Measurements from ENCODE around the gene GIGYF2. TPM values are rescaled to one million over a fixed set of nuclear protein-coding genes. Genes with fewer than 3 reads are reported as not detected.
A peak's percentile ranks its signal among the peaks of the same experiment; 100 is the strongest.

Gene GIGYF2
- total RNA-seq, 1 donor from 2014 or later: 59.9 TPM

GRCh38 chr2:232667989-232668583, 29.0 kb upstream of the GIGYF2 start:
- no peak for DNase-seq
- intact Hi-C loops (cut with micrococcal nuclease): loop anchor here (5.0 kb wide), 1 partner anchor 56 kb away; no protein-coding TSS in a partner anchor

DNA sequence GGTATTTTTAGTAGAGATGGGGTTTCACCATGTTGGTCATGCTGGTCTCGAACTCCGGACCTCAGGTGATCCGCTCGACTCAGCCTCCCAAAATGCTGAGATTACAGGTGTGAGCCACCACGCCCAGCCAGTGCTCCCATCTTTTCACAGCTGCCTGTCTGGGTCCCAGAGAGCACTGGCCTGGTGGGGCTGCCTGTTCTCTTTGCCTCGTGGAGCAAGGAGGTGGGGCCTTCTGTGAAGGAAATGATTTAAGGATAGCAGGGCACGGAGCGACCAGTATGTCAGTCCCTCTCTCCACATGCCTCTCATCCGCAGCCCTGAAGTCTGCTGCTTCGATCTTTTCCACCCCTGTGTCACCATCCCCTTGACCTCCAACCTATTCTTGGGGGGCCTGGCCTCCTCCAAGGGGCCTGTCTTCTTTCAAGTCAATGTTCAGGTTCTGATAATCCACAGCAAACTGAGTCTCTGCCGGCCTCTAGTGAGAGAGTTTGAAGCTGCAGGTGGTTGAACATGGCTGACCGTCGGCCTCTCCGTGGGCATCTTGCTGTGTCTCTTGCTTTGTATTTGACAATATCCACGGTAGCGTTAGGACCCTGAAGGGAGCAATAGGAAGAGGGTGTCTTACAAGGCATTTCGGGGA, 28.2 kb upstream of the GIGYF2 start:
- no peaks in the 10 kb centered on the region for H3K27me3 ChIP-seq (ENCODE audit: low read depth)
- peak overlapping the region; percentile 30 for H3K27ac ChIP-seq (replicated peaks)
- TF ChIP-seq, protein P1, sequence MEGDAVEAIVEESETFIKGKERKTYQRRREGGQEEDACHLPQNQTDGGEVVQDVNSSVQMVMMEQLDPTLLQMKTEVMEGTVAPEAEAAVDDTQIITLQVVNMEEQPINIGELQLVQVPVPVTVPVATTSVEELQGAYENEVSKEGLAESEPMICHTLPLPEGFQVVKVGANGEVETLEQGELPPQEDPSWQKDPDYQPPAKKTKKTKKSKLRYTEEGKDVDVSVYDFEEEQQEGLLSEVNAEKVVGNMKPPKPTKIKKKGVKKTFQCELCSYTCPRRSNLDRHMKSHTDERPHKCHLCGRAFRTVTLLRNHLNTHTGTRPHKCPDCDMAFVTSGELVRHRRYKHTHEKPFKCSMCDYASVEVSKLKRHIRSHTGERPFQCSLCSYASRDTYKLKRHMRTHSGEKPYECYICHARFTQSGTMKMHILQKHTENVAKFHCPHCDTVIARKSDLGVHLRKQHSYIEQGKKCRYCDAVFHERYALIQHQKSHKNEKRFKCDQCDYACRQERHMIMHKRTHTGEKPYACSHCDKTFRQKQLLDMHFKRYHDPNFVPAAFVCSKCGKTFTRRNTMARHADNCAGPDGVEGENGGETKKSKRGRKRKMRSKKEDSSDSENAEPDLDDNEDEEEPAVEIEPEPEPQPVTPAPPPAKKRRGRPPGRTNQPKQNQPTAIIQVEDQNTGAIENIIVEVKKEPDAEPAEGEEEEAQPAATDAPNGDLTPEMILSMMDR (IDR thresholded peaks at IDR 0.05; ENCODE audit: borderline replicate concordance): peak; percentile 68
- peaks cover 43% of the 10 kb centered on the region for H3K4me1 ChIP-seq
- peaks cover 2% of the 10 kb centered on the region for H3K36me3 ChIP-seq
- no peaks in the 10 kb centered on the region for H3K9me3 ChIP-seq (replicated peaks)
- H3K4me3 ChIP-seq: no peak overlapping the region
- intact Hi-C loops (cut with micrococcal nuclease): loop anchor here (5.0 kb wide), 1 partner anchor 57 kb away; no protein-coding TSS in a partner anchor
- no peak for DNase-seq

More at GRCh38 chr2:232667989-232668583, 29.0 kb upstream of the GIGYF2 start:
- TF ChIP-seq, protein P1 (IDR thresholded peaks at IDR 0.05; ENCODE audit: borderline replicate concordance): no peak
- Histone ChIP-seq H3K4me1 (peaks cover 40% of the 10 kb centered on the region), H3K36me3 (no peaks in the 10 kb centered on the region), H3K27me3 (ENCODE audit: low read depth) (no peaks in the 10 kb centered on the region), H3K9me3 (replicated peaks) (no peaks in the 10 kb centered on the region), H3K27ac (replicated peaks) (peak overlapping the region; percentile 73), H3K4me3 (peak overlapping the region; percentile 3)

DNA sequence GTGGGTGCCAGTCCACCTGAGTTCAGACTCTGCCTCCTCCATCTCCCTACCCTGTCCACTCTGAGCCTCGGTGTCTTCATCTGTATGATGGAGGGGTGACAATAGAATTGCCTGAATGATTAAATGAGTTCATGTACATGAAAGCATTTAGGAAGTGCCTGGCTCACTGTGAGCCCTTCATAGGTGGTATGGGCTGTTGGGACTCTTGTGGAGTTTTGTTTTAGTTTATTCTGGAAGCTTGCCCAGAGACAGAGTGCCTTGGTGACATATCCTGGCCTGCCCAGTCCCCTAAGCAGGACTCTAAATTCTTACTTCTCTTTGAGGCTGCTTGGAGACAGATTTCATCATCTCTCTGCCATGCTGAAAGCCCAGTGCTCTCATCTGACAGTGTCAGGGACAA, 24.5 kb upstream of the GIGYF2 start:
- DNase-seq: no peak
- Histone ChIP-seq H3K9me3 (replicated peaks) (no peaks in the 10 kb centered on the region), H3K27me3 (ENCODE audit: low read depth) (no peaks in the 10 kb centered on the region), H3K27ac (replicated peaks) (no peak overlapping the region), H3K4me3 (no peak overlapping the region), H3K36me3 (peaks cover 10% of the 10 kb centered on the region), H3K4me1 (peaks cover 25% of the 10 kb centered on the region)
- TF ChIP-seq, protein P1 (IDR thresholded peaks at IDR 0.05; ENCODE audit: borderline replicate concordance): no peak
- intact Hi-C loops (cut with micrococcal nuclease): no loop called here

DNA sequence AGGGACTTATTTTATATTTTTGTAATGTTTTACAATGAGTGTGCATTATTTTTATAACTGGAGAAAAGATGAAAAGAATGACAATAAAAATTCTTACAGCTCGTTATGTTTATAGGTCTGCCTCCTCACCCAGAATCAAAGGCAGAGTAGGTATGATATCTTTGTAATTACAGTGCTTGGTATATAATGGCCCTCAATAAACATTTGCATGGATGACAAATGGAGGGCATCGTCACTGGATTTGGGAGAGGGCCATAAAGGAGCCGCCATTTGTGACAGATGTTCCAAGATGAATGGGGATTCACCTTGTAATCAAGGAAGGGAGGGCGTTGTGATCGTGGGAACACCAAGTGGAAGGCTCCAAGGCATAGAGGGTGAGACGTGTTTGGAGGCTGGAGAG, 22.6 kb upstream of the GIGYF2 start:
- Histone ChIP-seq H3K27me3 (ENCODE audit: low read depth) (no peaks in the 10 kb centered on the region), H3K4me3 (no peak overlapping the region), H3K4me1 (peaks cover 10% of the 10 kb centered on the region), H3K9me3 (replicated peaks) (no peaks in the 10 kb centered on the region), H3K27ac (replicated peaks) (no peak overlapping the region), H3K36me3 (peaks cover 11% of the 10 kb centered on the region)
- no peak for DNase-seq
- TF ChIP-seq, protein P1 (IDR thresholded peaks at IDR 0.05; ENCODE audit: borderline replicate concordance): no peak
- intact Hi-C loops (cut with micrococcal nuclease): no loop called here

- Histone ChIP-seq H3K4me3 (no peak overlapping the region), H3K9me3 (replicated peaks) (no peaks in the 10 kb centered on the region), H3K27me3 (ENCODE audit: low read depth) (no peaks in the 10 kb centered on the region), H3K27ac (replicated peaks) (no peak overlapping the region), H3K4me1 (peaks cover 10% of the 10 kb centered on the region), H3K36me3 (peaks cover 11% of the 10 kb centered on the region)
- DNase-seq: no peak
- TF ChIP-seq, protein P1 (IDR thresholded peaks at IDR 0.05; ENCODE audit: borderline replicate concordance): no peak
- intact Hi-C loops (cut with micrococcal nuclease): no loop called here
Measured at GRCh38 chr2:232675381-232675780, 21.8 kb upstream of the GIGYF2 start.
